ENCODE measurements around the gene RAC3.

Gene RAC3

GRCh38 chr17:82058855-82059249, 27.4 kb downstream of the RAC3 start:
- no peak for DNase-seq

GRCh38 chr17:82059272-82060000, 28.0 kb downstream of the RAC3 start:
- no peak for DNase-seq

- no peak for DNase-seq
These were observed 28.5 kb downstream of the RAC3 start for GRCh38 chr17:82060001-82060380.

GRCh38 chr17:82060614-82061013, 29.1 kb downstream of the RAC3 start:
- no peak for DNase-seq

GRCh38 chr17:82061047-82061925, 29.8 kb downstream of the RAC3 start:
- DNase-seq: no peak

GRCh38 chr17:82062076-82062983, 30.9 kb downstream of the RAC3 start:
- no peak for DNase-seq

- DNase-seq: no peak
These were observed 31.5 kb downstream of the RAC3 start for GRCh38 chr17:82062984-82063368.

- DNase-seq: no peak
These were observed 32.2 kb downstream of the RAC3 start for GRCh38 chr17:82063424-82064415.

GRCh38 chr17:82064433-82065192, 33.1 kb downstream of the RAC3 start:
- DNase-seq: no peak

- no peak for DNase-seq
These were observed 33.7 kb downstream of the RAC3 start for GRCh38 chr17:82065193-82065637.

- DNase-seq: no peak
These were observed 34.3 kb downstream of the RAC3 start, which contains the start of gene DUS1L for GRCh38 chr17:82065638-82066303. DUS1L (minus strand) TSS chr17:82065804; CDS start chr17:82065059, 745 bp downstream.

GRCh38 chr17:82070611-82071010, 39.1 kb downstream of the RAC3 start:
- DNase-seq: no peak

- no peak for DNase-seq
These were observed 41.3 kb downstream of the RAC3 start for GRCh38 chr17:82072827-82073226.

GRCh38 chr17:82073446-82073845, 42.0 kb downstream of the RAC3 start:
- DNase-seq: no peak

GRCh38 chr17:82076018-82076784, 44.7 kb downstream of the RAC3 start:
- DNase-seq: no peak

- DNase-seq: no peak
These were observed 45.5 kb downstream of the RAC3 start for GRCh38 chr17:82076785-82077591.

- no peak for DNase-seq
These were observed 46.3 kb downstream of the RAC3 start for GRCh38 chr17:82077617-82078358.

- no peak for DNase-seq
These were observed 47.0 kb downstream of the RAC3 start for GRCh38 chr17:82078433-82078832.
